ENCODE results near the gene ITIH4.

The ITIH4 gene

GRCh38 chr3:52811452-52812011 is 18.9 kb downstream of the ITIH4 start:
- Mint-ChIP-seq H3K27me3 (ENCODE audit: low read depth) (peaks cover 4% of the 10 kb centered on the region), H3K27ac (no peak overlapping the region), H3K4me1 (ENCODE audit: low read depth) (peaks cover 4% of the 10 kb centered on the region), H3K36me3 (ENCODE audit: low read depth) (no peaks in the 10 kb centered on the region), H3K4me3 (no peak overlapping the region), H3K9me3 (no peaks in the 10 kb centered on the region)

- peaks cover 4% of the 10 kb centered on the region for H3K27me3 Mint-ChIP-seq (ENCODE audit: low read depth)
- H3K4me1 Mint-ChIP-seq (ENCODE audit: low read depth): peaks cover 4% of the 10 kb centered on the region
- no peaks in the 10 kb centered on the region for H3K36me3 Mint-ChIP-seq (ENCODE audit: low read depth)
- H3K27ac Mint-ChIP-seq: no peak overlapping the region
- no peak overlapping the region for H3K4me3 Mint-ChIP-seq
- H3K9me3 Mint-ChIP-seq: no peaks in the 10 kb centered on the region
These were observed 19.5 kb downstream of the ITIH4 start for GRCh38 chr3:52810923-52811322.

- Mint-ChIP-seq H3K4me1 (ENCODE audit: low read depth) (peaks cover 4% of the 10 kb centered on the region), H3K9me3 (no peaks in the 10 kb centered on the region), H3K27ac (no peak overlapping the region), H3K27me3 (ENCODE audit: low read depth) (peaks cover 4% of the 10 kb centered on the region), H3K36me3 (ENCODE audit: low read depth) (no peaks in the 10 kb centered on the region), H3K4me3 (no peak overlapping the region)
These were observed 20.7 kb downstream of the ITIH4 start for GRCh38 chr3:52809662-52810377.

- no peaks in the 10 kb centered on the region for H3K9me3 Mint-ChIP-seq
- peaks cover 4% of the 10 kb centered on the region for H3K27me3 Mint-ChIP-seq (ENCODE audit: low read depth)
- H3K27ac Mint-ChIP-seq: no peak overlapping the region
- peaks cover 4% of the 10 kb centered on the region for H3K4me1 Mint-ChIP-seq (ENCODE audit: low read depth)
- no peaks in the 10 kb centered on the region for H3K36me3 Mint-ChIP-seq (ENCODE audit: low read depth)
- H3K4me3 Mint-ChIP-seq: no peak overlapping the region
These were observed 21.3 kb downstream of the ITIH4 start for GRCh38 chr3:52809149-52809548.

GRCh38 chr3:52805270-52806039 is 25.0 kb downstream of the ITIH4 start:
- Mint-ChIP-seq H3K9me3 (no peaks in the 10 kb centered on the region), H3K4me3 (no peak overlapping the region)

GRCh38 chr3:52801839-52802238 is 28.6 kb downstream of the ITIH4 start:
- no peaks in the 10 kb centered on the region for H3K4me1 Mint-ChIP-seq (ENCODE audit: low read depth)
- H3K36me3 Mint-ChIP-seq (ENCODE audit: low read depth): no peaks in the 10 kb centered on the region
- no peak overlapping the region for H3K27ac Mint-ChIP-seq
- no peaks in the 10 kb centered on the region for H3K9me3 Mint-ChIP-seq
- H3K27me3 Mint-ChIP-seq (ENCODE audit: low read depth): no peaks in the 10 kb centered on the region
- no peak overlapping the region for H3K4me3 Mint-ChIP-seq

More at GRCh38 chr3:52805270-52806039, 25.0 kb downstream of the ITIH4 start:
- H3K4me1 Mint-ChIP-seq (ENCODE audit: low read depth): peaks cover 4% of the 10 kb centered on the region
- no peak overlapping the region for H3K27ac Mint-ChIP-seq
- H3K27me3 Mint-ChIP-seq (ENCODE audit: low read depth): peaks cover 4% of the 10 kb centered on the region
- H3K36me3 Mint-ChIP-seq (ENCODE audit: low read depth): no peaks in the 10 kb centered on the region

- H3K27ac Mint-ChIP-seq: no peak overlapping the region
- H3K27me3 Mint-ChIP-seq (ENCODE audit: low read depth): no peaks in the 10 kb centered on the region
- no peaks in the 10 kb centered on the region for H3K9me3 Mint-ChIP-seq
- no peak overlapping the region for H3K4me3 Mint-ChIP-seq
- H3K4me1 Mint-ChIP-seq (ENCODE audit: low read depth): no peaks in the 10 kb centered on the region
- H3K36me3 Mint-ChIP-seq (ENCODE audit: low read depth): no peaks in the 10 kb centered on the region
These were observed 30.4 kb downstream of the ITIH4 start for GRCh38 chr3:52800079-52800478.

- Mint-ChIP-seq H3K4me3 (no peak overlapping the region), H3K36me3 (ENCODE audit: low read depth) (no peaks in the 10 kb centered on the region), H3K27me3 (ENCODE audit: low read depth) (no peaks in the 10 kb centered on the region), H3K4me1 (ENCODE audit: low read depth) (no peaks in the 10 kb centered on the region), H3K27ac (no peak overlapping the region), H3K9me3 (no peaks in the 10 kb centered on the region)
These were observed 31.4 kb downstream of the ITIH4 start for GRCh38 chr3:52798978-52799476.

- H3K27me3 Mint-ChIP-seq (ENCODE audit: low read depth): no peaks in the 10 kb centered on the region
These were observed 32.0 kb downstream of the ITIH4 start for GRCh38 chr3:52798376-52798977.

GRCh38 chr3:52796411-52796810 is 34.1 kb downstream of the ITIH4 start:
- no peak overlapping the region for H3K4me3 Mint-ChIP-seq
- no peaks in the 10 kb centered on the region for H3K27me3 Mint-ChIP-seq (ENCODE audit: low read depth)
- H3K27ac Mint-ChIP-seq: no peak overlapping the region
- no peaks in the 10 kb centered on the region for H3K36me3 Mint-ChIP-seq (ENCODE audit: low read depth)
- H3K9me3 Mint-ChIP-seq: no peaks in the 10 kb centered on the region
- no peaks in the 10 kb centered on the region for H3K4me1 Mint-ChIP-seq (ENCODE audit: low read depth)

More at GRCh38 chr3:52798376-52798977, 32.0 kb downstream of the ITIH4 start:
- Mint-ChIP-seq H3K4me3 (no peak overlapping the region), H3K36me3 (ENCODE audit: low read depth) (no peaks in the 10 kb centered on the region), H3K4me1 (ENCODE audit: low read depth) (no peaks in the 10 kb centered on the region), H3K9me3 (no peaks in the 10 kb centered on the region), H3K27ac (no peak overlapping the region)

GRCh38 chr3:52795298-52795900 is 35.1 kb downstream of the ITIH4 start:
- Mint-ChIP-seq H3K27ac (no peak overlapping the region), H3K4me1 (ENCODE audit: low read depth) (no peaks in the 10 kb centered on the region), H3K9me3 (no peaks in the 10 kb centered on the region), H3K36me3 (ENCODE audit: low read depth) (no peaks in the 10 kb centered on the region), H3K27me3 (ENCODE audit: low read depth) (no peaks in the 10 kb centered on the region), H3K4me3 (no peak overlapping the region)

- Mint-ChIP-seq H3K27ac (no peak within 1 kb of the TSS), H3K9me3 (no peaks in the 10 kb centered on the region), H3K36me3 (ENCODE audit: low read depth) (no peaks in the 10 kb centered on the region), H3K4me1 (ENCODE audit: low read depth) (no peaks in the 10 kb centered on the region), H3K27me3 (ENCODE audit: low read depth) (no peaks in the 10 kb centered on the region), H3K4me3 (no peak within 1 kb of the TSS)
These were observed 35.8 kb downstream of the ITIH4 start, which contains the start of gene ITIH3 for GRCh38 chr3:52794612-52795099. ITIH3 (plus strand) TSS chr3:52794796; CDS start chr3:52794804, 8 bp downstream.

GRCh38 chr3:52793702-52794611 is 36.5 kb downstream of the ITIH4 start:
- Mint-ChIP-seq H3K9me3 (no peaks in the 10 kb centered on the region), H3K36me3 (ENCODE audit: low read depth) (no peaks in the 10 kb centered on the region), H3K4me1 (ENCODE audit: low read depth) (no peaks in the 10 kb centered on the region), H3K27ac (no peak overlapping the region), H3K27me3 (ENCODE audit: low read depth) (no peaks in the 10 kb centered on the region), H3K4me3 (no peak overlapping the region)

Measured in T-helper 1 cell treated with Interleukin-12 subunit alpha and Interleukin-12 subunit beta and Interleukin-4 antibody, amounts not matched to agents 30 μg/mL and 1 μg/mL, for 36 hours (primary cell).